GM23338 (cell line): ENCODE results near the gene NEURL1B. TPM values are rescaled to one million over a fixed set of nuclear protein-coding genes. Genes with fewer than 3 reads are reported as not detected.
A peak's percentile ranks its signal among the peaks of the same experiment; 100 is the strongest.

Source experiments
- ATAC-seq: fragments of 200-7000 bp; cut with Tn5 transposase; 3 replicates; pipeline ENCODE4 v1.9.1; 2020
- DNase-seq: peaks from one replicate; pipeline ENCODE4 v3.0.0-alpha.2; 2015; ENCODE audit warnings: low spot score
- H2AFZ ChIP-seq: fragments of 200-600 bp; sonication (generic); 2 replicates; pipeline ENCODE4 v1.8.0; 2016; ENCODE audit warnings: antibody characterized with exemption, mild to moderate bottlenecking, moderate library complexity
- H3F3A ChIP-seq: fragments of 200-600 bp; sonication (generic); replicated peaks from 2 replicates; pipeline ENCODE4 v1.8.0; 2017; ENCODE audit warnings: antibody characterized with exemption, mixed run types, low read depth
- H3K27ac ChIP-seq: fragments of 200-600 bp; sonication (generic); 2 replicates; pipeline ENCODE4 v1.6.1; 2016; ENCODE audit warnings: low read depth
- H3K27me3 ChIP-seq: fragments of 200-600 bp; sonication (generic); 2 replicates; pipeline ENCODE4 v1.8.0; 2016; ENCODE audit warnings: mild to moderate bottlenecking, mixed run types, moderate library complexity; ENCODE audit not compliant: insufficient read depth
- H3K36me3 ChIP-seq: fragments of 200-600 bp; sonication (generic); 2 replicates; pipeline ENCODE4 v1.8.0; 2016; ENCODE audit warnings: mild to moderate bottlenecking; ENCODE audit not compliant: insufficient read depth
- H3K4me1 ChIP-seq: fragments of 200-600 bp; sonication (generic); 2 replicates; pipeline ENCODE4 v1.8.0; 2016; ENCODE audit warnings: mild to moderate bottlenecking, moderate library complexity; ENCODE audit not compliant: insufficient read depth
- H3K4me2 ChIP-seq: fragments of 200-600 bp; sonication (generic); 2 replicates; pipeline ENCODE4 v1.7.1; 2017; ENCODE audit warnings: mixed run types
- H3K4me3 ChIP-seq: fragments of 200-600 bp; sonication (generic); 2 replicates; pipeline ENCODE4 v1.6.1; 2016; ENCODE audit warnings: mixed run types
- H3K79me2 ChIP-seq: fragments of 200-600 bp; sonication (generic); replicated peaks from 2 replicates; pipeline ENCODE4 v1.8.0; 2017; ENCODE audit warnings: mild to moderate bottlenecking; ENCODE audit not compliant: insufficient read depth
- H3K9me2 ChIP-seq: fragments of 200-600 bp; sonication (generic); 2 replicates; pipeline ENCODE4 v1.8.0; 2017; ENCODE audit not compliant: insufficient read depth
- H4K20me1 ChIP-seq: fragments of 200-600 bp; sonication (generic); replicated peaks from 2 replicates; pipeline ENCODE4 v1.8.0; 2017; ENCODE audit warnings: mild to moderate bottlenecking; ENCODE audit not compliant: insufficient read depth
- H3K27ac Mint-ChIP-seq: 2 replicates; pipeline ENCODE4 v1.8.0; 2020; ENCODE audit warnings: inconsistent platforms, mild to moderate bottlenecking, moderate library complexity, mixed read lengths
- H3K27me3 Mint-ChIP-seq: 3 replicates; pipeline ENCODE4 v1.8.0; 2022; ENCODE audit warnings: low read depth, mild to moderate bottlenecking, moderate library complexity, mixed read lengths, inconsistent platforms; ENCODE audit not compliant: insufficient read depth, poor library complexity
- H3K36me3 Mint-ChIP-seq: 3 replicates; pipeline ENCODE4 v1.8.0; 2021; ENCODE audit warnings: low read depth, mild to moderate bottlenecking, inconsistent platforms, moderate library complexity, mixed read lengths
- H3K4me1 Mint-ChIP-seq: 3 replicates; pipeline ENCODE4 v1.8.0; 2020; ENCODE audit warnings: mild to moderate bottlenecking, inconsistent platforms, mixed read lengths
- H3K4me3 Mint-ChIP-seq: 3 replicates; pipeline ENCODE4 v1.8.0; 2021; ENCODE audit warnings: moderate library complexity, mild to moderate bottlenecking, inconsistent platforms, mixed read lengths
- H3K9me3 Mint-ChIP-seq: 3 replicates; pipeline ENCODE4 v1.8.0; 2020; ENCODE audit warnings: moderate library complexity, mild to moderate bottlenecking, inconsistent platforms, mixed read lengths
- CTCF ChIP-seq, 2 experiments: fragments of 200-600 bp in 1 of 2; sonication (generic) in 1 of 2; conservative IDR thresholded peaks; 2 replicates each; pipeline versions ENCODE4 v1.5.1 to v1.6.1; 2016 to 2017; ENCODE audit warnings: antibody characterized with exemption in 2 of 2, low read depth in 2 of 2, mild to moderate bottlenecking in 2 of 2, moderate library complexity in 1 of 2
- JUNB ChIP-seq: IDR thresholded peaks from one replicate; pipeline ENCODE4 v1.6.1; 2016; ENCODE audit warnings: antibody characterized with exemption; ENCODE audit not compliant: unreplicated experiment
- ZNF114 ChIP-seq: fragments of 250-450 bp; sonication (Bioruptor Pico); IDR thresholded peaks from 2 replicates; pipeline ENCODE4 v1.5.0; 2020; ENCODE audit warnings: mild to moderate bottlenecking, moderate library complexity
- ZNF331 ChIP-seq: fragments of 250-450 bp; sonication (Bioruptor Pico); IDR thresholded peaks from 2 replicates; pipeline ENCODE4 v1.5.0; 2020; ENCODE audit warnings: low read depth, mild to moderate bottlenecking, moderate library complexity
- polyA plus RNA-seq: library from polyadenylated mRNA; unstranded; fragments of >200 nt; fragmentation: Nextera tagmentation; extraction: Ambion mirVana; gene quantifications from 2 replicates; pipeline ENCODE4 v1.2.1, GENCODE V29; 2016
- total RNA-seq: library from RNA; depleted of rRNA; stranded (reverse); fragments of >200 nt; shearing (Covaris generic); gene quantifications from 2 replicates; pipeline ENCODE4 v1.2.3, GENCODE V29; 2014

NEURL1B gene
- total and polyA plus RNA-seq, 2 experiments from 2014 or later, result 1.9 to 13.3 TPM

GRCh38 chr5:172662596-172662995 lies 21.5 kb downstream of the NEURL1B start:
- H3K36me3 Mint-ChIP-seq, result no peaks in the 10 kb centered on the region
- TF ChIP-seq CTCF (conservative IDR thresholded peaks at IDR 0.05; ENCODE audit: low read depth in 2 of 2) (peak in 1 of 2 experiments; percentile 6; a peak in 1 of 4 replicates), ZNF114 (CRISPR knock-in tag) (no peak)
- peaks cover 7% of the 10 kb centered on the region for H3K27me3 Mint-ChIP-seq
- Histone ChIP-seq H3F3A (no peaks in the 10 kb centered on the region), H3K9me2 (no peaks in the 10 kb centered on the region), H3K27ac (no peak overlapping the region), H3K79me2 (no peaks in the 10 kb centered on the region), H3K27me3 (no peaks in the 10 kb centered on the region), H4K20me1 (no peaks in the 10 kb centered on the region; the same call in 1 of the 2 replicates), H3K4me3 (no peak overlapping the region), H3K4me1 (no peaks in the 10 kb centered on the region), H3K4me2 (no peak overlapping the region), H2AFZ (no peak overlapping the region), H3K36me3 (no peaks in the 10 kb centered on the region)
- no peak for DNase-seq
- no peak overlapping the region for H3K4me3 Mint-ChIP-seq
- H3K27ac Mint-ChIP-seq, result no peak overlapping the region
- peaks cover 8% of the 10 kb centered on the region for H3K4me1 Mint-ChIP-seq
- no peak for ATAC-seq
- H3K9me3 Mint-ChIP-seq, result no peaks in the 10 kb centered on the region

- Histone ChIP-seq H4K20me1 (no peaks in the 10 kb centered on the region; the same call in 1 of the 2 replicates), H3K79me2 (no peaks in the 10 kb centered on the region), H3K27ac (no peak overlapping the region), H3K27me3 (no peaks in the 10 kb centered on the region), H3K4me1 (no peaks in the 10 kb centered on the region), H3F3A (no peaks in the 10 kb centered on the region), H2AFZ (no peak overlapping the region), H3K9me2 (no peaks in the 10 kb centered on the region), H3K4me3 (no peak overlapping the region), H3K36me3 (no peaks in the 10 kb centered on the region), H3K4me2 (no peak overlapping the region)
- ATAC-seq (peak; percentile 16; the same call in 2 of the 3 replicates), DNase-seq (peak; percentile 43)
- TF ChIP-seq CTCF (conservative IDR thresholded peaks at IDR 0.05; ENCODE audit: low read depth in 2 of 2), result peak; percentile 31 to 65
- TF ChIP-seq JUNB, result no peak
- Mint-ChIP-seq H3K27me3 (peaks cover 10% of the 10 kb centered on the region), H3K4me1 (peaks cover 8% of the 10 kb centered on the region), H3K9me3 (no peaks in the 10 kb centered on the region), H3K27ac (0 out of 2 replicates have a peak overlapping the region, but pooled peaks have one; percentile 57), H3K36me3 (no peaks in the 10 kb centered on the region), H3K4me3 (no peak overlapping the region)
These were observed 23.0 kb downstream of the NEURL1B start for GRCh38 chr5:172664018-172664417.

- no peaks in the 10 kb centered on the region for H3K9me3 Mint-ChIP-seq
- no peak overlapping the region for H3K4me2 ChIP-seq
- H3K36me3 ChIP-seq, result no peaks in the 10 kb centered on the region
- no peaks in the 10 kb centered on the region for H3K27me3 ChIP-seq
- ATAC-seq (no peak), DNase-seq (no peak)
- TF ChIP-seq ZNF331 (CRISPR knock-in tag), result no peak
- H3K27ac ChIP-seq, result no peak overlapping the region
- H2AFZ ChIP-seq, result no peak overlapping the region
- no peaks in the 10 kb centered on the region for H3K9me2 ChIP-seq
- H3K4me1 ChIP-seq, result no peaks in the 10 kb centered on the region
- no peak overlapping the region for H3K4me3 ChIP-seq
- H3K79me2 ChIP-seq, result no peaks in the 10 kb centered on the region
- peaks cover 5% of the 10 kb centered on the region for H3K4me1 Mint-ChIP-seq
- H3K27me3 Mint-ChIP-seq, result peaks cover 10% of the 10 kb centered on the region
- H3F3A ChIP-seq, result no peaks in the 10 kb centered on the region
- H3K36me3 Mint-ChIP-seq, result no peaks in the 10 kb centered on the region
- no peak overlapping the region for H3K27ac Mint-ChIP-seq
- no peak overlapping the region for H3K4me3 Mint-ChIP-seq
- no peaks in the 10 kb centered on the region; the same call in 1 of the 2 replicates for H4K20me1 ChIP-seq
These were observed 23.8 kb downstream of the NEURL1B start for GRCh38 chr5:172664681-172665541.
